H4 (cell line): ENCODE measurements around the gene HOGA1. TPM values are rescaled to one million over a fixed set of nuclear protein-coding genes. Genes with fewer than 3 reads are reported as not detected.

ENCODE experiments used
- DNase-seq: peaks from one replicate; pipeline ENCODE4 v3.0.0-alpha.2; 2015; ENCODE audit warnings: low spot score
- total RNA-seq: library from RNA; depleted of rRNA; stranded (reverse); fragments of >200 nt; shearing (Covaris generic); gene quantifications from 2 replicates; pipeline ENCODE4 v1.2.3, GENCODE V29; 2014; rRNA removed

Gene HOGA1
- 0.97 and 1.3 TPM in 2 replicates for total RNA-seq

GRCh38 chr10:97584060-97584797 is at the start of gene HOGA1:
Gene HOGA1 (plus strand): TSS chr10:97584389. CDS start chr10:97584704, 315 bp downstream.
- DNase-seq: peak; percentile 86

- DNase-seq: peak; percentile 34
Measured at GRCh38 chr10:97534746-97535367, 49.3 kb upstream of the HOGA1 start.

- DNase-seq: no peak
Measured at GRCh38 chr10:97537186-97537869, 46.9 kb upstream of the HOGA1 start.

- no peak for DNase-seq
Measured at GRCh38 chr10:97538411-97538810, 45.8 kb upstream of the HOGA1 start.

GRCh38 chr10:97538839-97539238 is 45.4 kb upstream of the HOGA1 start:
- DNase-seq: no peak

- no peak for DNase-seq
Measured at GRCh38 chr10:97539523-97540200, 44.5 kb upstream of the HOGA1 start.

GRCh38 chr10:97540669-97541500 is 43.3 kb upstream of the HOGA1 start:
- DNase-seq: no peak

- peak; percentile 92 for DNase-seq
Measured at GRCh38 chr10:97542169-97543024, 41.8 kb upstream of the HOGA1 start.

GRCh38 chr10:97543025-97543546 is 41.1 kb upstream of the HOGA1 start:
- peak; percentile 90 for DNase-seq

- no peak for DNase-seq
Measured at GRCh38 chr10:97546456-97547270, 37.5 kb upstream of the HOGA1 start.

- DNase-seq: no peak
Measured at GRCh38 chr10:97547271-97547600, 37.0 kb upstream of the HOGA1 start.

- DNase-seq: no peak
Measured at GRCh38 chr10:97547962-97548361, 36.2 kb upstream of the HOGA1 start.

GRCh38 chr10:97548828-97549455 is 35.2 kb upstream of the HOGA1 start:
- DNase-seq: no peak

GRCh38 chr10:97549587-97550322 is 34.4 kb upstream of the HOGA1 start:
- no peak for DNase-seq

- DNase-seq: no peak
Measured at GRCh38 chr10:97550336-97551149, 33.6 kb upstream of the HOGA1 start.

- DNase-seq: no peak
Measured at GRCh38 chr10:97551271-97551670, 32.9 kb upstream of the HOGA1 start.

GRCh38 chr10:97553575-97554031 is 30.6 kb upstream of the HOGA1 start:
- peak; percentile 39 for DNase-seq
